Measurements from ENCODE around the gene HTR3D.
"Not testable (repeated sequence)": the region's sequence is repeated elsewhere in the genome, so short reads cannot be mapped to it uniquely, and the experiment has no call there.

The HTR3D gene

GRCh38 chr3:184071142-184071541, 39.6 kb downstream of the HTR3D start:
- DNase-seq, result not testable (repeated sequence)

GRCh38 chr3:184073621-184074020, 42.1 kb downstream of the HTR3D start:
- no peak for DNase-seq

GRCh38 chr3:184075901-184076300, 44.4 kb downstream of the HTR3D start:
- no peak for DNase-seq

GRCh38 chr3:184077881-184078280, 46.3 kb downstream of the HTR3D start:
- no peak for DNase-seq

- no peak for DNase-seq
Observed at GRCh38 chr3:184078851-184079250, 47.3 kb downstream of the HTR3D start.

- DNase-seq, result no peak
Observed at GRCh38 chr3:184081116-184081830, 49.7 kb downstream of the HTR3D start.

GRCh38 chr3:184082034-184082433, 50.5 kb downstream of the HTR3D start:
- no peak for DNase-seq

- DNase-seq, result no peak
Observed at GRCh38 chr3:184082465-184082864, 50.9 kb downstream of the HTR3D start.

GRCh38 chr3:184085389-184085852, 53.9 kb downstream of the HTR3D start:
- DNase-seq, result no peak
